MM.1S (cell line): Measurements from ENCODE around the gene RAB27B.

Experiments
- DNase-seq: peaks from one replicate; pipeline ENCODE4 v3.0.0-alpha.2; 2015
- H2AFZ ChIP-seq: fragments of 300-600 bp; sonication (generic); 2 replicates; pipeline ENCODE4 v1.6.0; 2016; ENCODE audit warnings: antibody characterized with exemption, low read length
- H3F3A ChIP-seq: fragments of 300-600 bp; sonication (generic); 2 replicates; pipeline ENCODE4 v1.6.1; 2016; ENCODE audit warnings: mild to moderate bottlenecking, antibody characterized with exemption, low read length, moderate library complexity, mixed read lengths; ENCODE audit not compliant: insufficient read depth
- H3K27ac ChIP-seq: fragments of 300-600 bp; sonication (generic); 2 replicates; pipeline ENCODE4 v1.5.1; 2016; ENCODE audit warnings: mild to moderate bottlenecking, low read length
- H3K27me3 ChIP-seq: fragments of 300-600 bp; sonication (generic); replicated peaks from 2 replicates; pipeline ENCODE4 v1.6.0; 2016; ENCODE audit warnings: low read length; ENCODE audit not compliant: insufficient read depth
- H3K36me3 ChIP-seq: fragments of 300-600 bp; sonication (generic); replicated peaks from 2 replicates; pipeline ENCODE4 v1.6.1; 2016; ENCODE audit warnings: mild to moderate bottlenecking, low read length, mixed read lengths; ENCODE audit not compliant: insufficient read depth
- H3K4me1 ChIP-seq: fragments of 300-600 bp; sonication (generic); 2 replicates; pipeline ENCODE4 v1.6.1; 2016; ENCODE audit warnings: low read length, mixed read lengths
- H3K4me2 ChIP-seq: fragments of 300-600 bp; sonication (generic); 2 replicates; pipeline ENCODE4 v1.6.0; 2016; ENCODE audit warnings: low read depth, low read length
- H3K4me3 ChIP-seq: fragments of 300-600 bp; sonication (generic); 2 replicates; pipeline ENCODE4 v1.5.1; 2016; ENCODE audit warnings: low read length, mixed read lengths
- H3K79me2 ChIP-seq: fragments of 300-600 bp; sonication (generic); 2 replicates; pipeline ENCODE4 v1.6.1; 2016; ENCODE audit warnings: mixed run types, low read length, mixed read lengths
- H3K9ac ChIP-seq: fragments of 300-600 bp; sonication (generic); 2 replicates; pipeline ENCODE4 v1.6.1; 2016; ENCODE audit warnings: low read length, mixed read lengths
- H3K9me2 ChIP-seq: fragments of 300-600 bp; sonication (generic); replicated peaks from 2 replicates; pipeline ENCODE4 v1.6.1; 2016; ENCODE audit warnings: mild to moderate bottlenecking, low read length, mixed read lengths; ENCODE audit not compliant: insufficient read depth
- H3K9me3 ChIP-seq: fragments of 300-600 bp; sonication (generic); replicated peaks from 2 replicates; pipeline ENCODE4 v1.6.1; 2016; ENCODE audit warnings: mild to moderate bottlenecking, low read length, mixed read lengths; ENCODE audit not compliant: insufficient read depth
- H4K20me1 ChIP-seq: fragments of 300-600 bp; sonication (generic); 2 replicates; pipeline ENCODE4 v1.6.1; 2016; ENCODE audit warnings: mild to moderate bottlenecking, low read length, moderate library complexity, mixed read lengths; ENCODE audit not compliant: insufficient read depth
- CTCF ChIP-seq: fragments of 300-600 bp; sonication (generic); IDR thresholded peaks from 2 replicates; pipeline ENCODE4 v1.5.1; 2016; ENCODE audit warnings: antibody characterized with exemption, low read length, mixed read lengths
- EZH2 ChIP-seq: fragments of 300-600 bp; sonication (generic); optimal IDR thresholded peaks from 2 replicates; pipeline ENCODE3; 2017; ENCODE audit warnings: low read depth, mild to moderate bottlenecking, antibody characterized with exemption, low read length, mixed read lengths
- EZH2phosphoT487 ChIP-seq: fragments of 300-600 bp; sonication (generic); IDR thresholded peaks from 2 replicates; pipeline ENCODE4 v1.6.1; 2018; ENCODE audit warnings: antibody characterized with exemption, low read length

Gene RAB27B

GRCh38 chr18:54932472-54932871 lies 104.2 kb downstream of the RAB27B start:
- Histone ChIP-seq H3K27me3 (no peaks in the 10 kb centered on the region), H3K9me3 (no peaks in the 10 kb centered on the region), H4K20me1 (no peaks in the 10 kb centered on the region), H3K4me1 (no peaks in the 10 kb centered on the region), H3K36me3 (no peaks in the 10 kb centered on the region), H3F3A (no peaks in the 10 kb centered on the region), H3K9me2 (no peaks in the 10 kb centered on the region), H3K4me2 (no peak overlapping the region), H3K4me3 (no peak overlapping the region), H3K27ac (no peak overlapping the region), H2AFZ (no peak overlapping the region), H3K9ac (no peak overlapping the region), H3K79me2 (no peaks in the 10 kb centered on the region)
- DNase-seq = no peak
- no peak for TF ChIP-seq EZH2
- no peak for TF ChIP-seq CTCF
- TF ChIP-seq EZH2phosphoT487 = no peak

- no peaks in the 10 kb centered on the region for H3K36me3 ChIP-seq
- H3K27ac ChIP-seq = no peak overlapping the region
- H3K27me3 ChIP-seq = no peaks in the 10 kb centered on the region
- H3K9me2 ChIP-seq = no peaks in the 10 kb centered on the region
- H4K20me1 ChIP-seq = no peaks in the 10 kb centered on the region
- no peak for DNase-seq
- no peak for TF ChIP-seq EZH2
- TF ChIP-seq EZH2phosphoT487 = no peak
- TF ChIP-seq CTCF = no peak
- H3F3A ChIP-seq = no peaks in the 10 kb centered on the region
- no peaks in the 10 kb centered on the region for H3K79me2 ChIP-seq
- no peak overlapping the region for H3K4me2 ChIP-seq
- no peaks in the 10 kb centered on the region for H3K9me3 ChIP-seq
- no peak overlapping the region for H3K9ac ChIP-seq
- H3K4me3 ChIP-seq = no peak overlapping the region
- no peak overlapping the region for H2AFZ ChIP-seq
- H3K4me1 ChIP-seq = no peaks in the 10 kb centered on the region
Observed at GRCh38 chr18:54938506-54938905, 110.2 kb downstream of the RAB27B start.

- no peak overlapping the region for H3K4me3 ChIP-seq
- no peak overlapping the region for H3K27ac ChIP-seq
- no peaks in the 10 kb centered on the region for H4K20me1 ChIP-seq
- no peaks in the 10 kb centered on the region for H3K36me3 ChIP-seq
- TF ChIP-seq CTCF = no peak
- TF ChIP-seq EZH2 = no peak
- no peak for TF ChIP-seq EZH2phosphoT487
- H3K9ac ChIP-seq = no peak overlapping the region
- no peaks in the 10 kb centered on the region for H3K27me3 ChIP-seq
- no peak overlapping the region for H3K4me2 ChIP-seq
- no peak for DNase-seq
- H3K79me2 ChIP-seq = no peaks in the 10 kb centered on the region
- H3K9me3 ChIP-seq = no peaks in the 10 kb centered on the region
- H2AFZ ChIP-seq = no peak overlapping the region
- H3K9me2 ChIP-seq = no peaks in the 10 kb centered on the region
- no peaks in the 10 kb centered on the region for H3F3A ChIP-seq
- no peaks in the 10 kb centered on the region for H3K4me1 ChIP-seq
Observed at GRCh38 chr18:54939361-54939917, 111.2 kb downstream of the RAB27B start.
